GM21390 (cell line): ENCODE measurements around the gene CRK.

ENCODE experiments used
- ATAC-seq: cut with Tn5 transposase; IDR thresholded peaks from one replicate; pipeline ENCODE4 v1.9.1; 2021; ENCODE audit not compliant: unreplicated experiment

The CRK gene

DNA sequence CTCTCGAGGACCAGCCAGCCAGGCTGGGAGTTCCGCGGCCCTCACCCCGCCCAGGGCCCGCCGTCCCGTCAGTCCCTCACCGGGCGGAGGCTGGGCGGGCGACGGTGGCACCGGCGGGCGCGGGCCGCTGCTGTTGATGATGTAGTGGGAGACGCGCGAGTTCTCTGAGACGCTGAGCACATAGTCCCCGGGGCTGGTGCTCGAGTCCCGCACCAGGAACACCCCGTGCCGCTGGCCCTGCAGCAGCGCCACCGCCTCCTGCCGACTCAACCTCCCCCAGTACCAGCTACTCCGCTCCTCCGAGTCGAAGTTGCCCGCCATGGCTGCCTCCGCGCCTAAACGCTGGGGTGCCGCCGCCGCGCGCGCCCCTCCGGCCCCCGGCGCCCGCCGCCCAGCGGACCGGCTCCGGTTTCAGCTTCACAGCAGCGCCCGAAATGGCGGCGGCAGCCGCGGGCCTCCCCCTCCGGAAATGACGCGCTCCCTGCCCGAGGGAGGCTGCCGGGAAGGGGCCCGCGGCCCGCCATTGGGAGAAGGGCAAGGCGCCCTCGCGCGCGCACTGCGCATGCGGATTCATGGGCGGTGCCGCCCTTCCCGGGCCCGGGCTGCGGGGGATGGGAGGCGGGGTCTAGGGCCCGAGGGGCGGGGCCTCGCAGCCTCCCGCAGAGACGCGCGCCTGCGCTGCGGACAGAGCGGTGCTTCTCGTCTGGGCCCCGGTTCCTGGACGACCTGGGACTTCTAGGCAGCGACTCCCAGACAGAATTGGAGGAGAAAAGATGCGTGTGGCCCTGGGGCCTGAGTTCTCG is at the start of gene CRK:
Gene CRK, minus strand, starts transcription at position 436 of the 803 bp plus-strand sequence. Its CDS starts 115 bp downstream, at position 321.
- peak; percentile 81 for ATAC-seq

GRCh38 chr17:1505586-1505985 is 49.6 kb upstream of the CRK start:
- ATAC-seq: no peak

DNA sequence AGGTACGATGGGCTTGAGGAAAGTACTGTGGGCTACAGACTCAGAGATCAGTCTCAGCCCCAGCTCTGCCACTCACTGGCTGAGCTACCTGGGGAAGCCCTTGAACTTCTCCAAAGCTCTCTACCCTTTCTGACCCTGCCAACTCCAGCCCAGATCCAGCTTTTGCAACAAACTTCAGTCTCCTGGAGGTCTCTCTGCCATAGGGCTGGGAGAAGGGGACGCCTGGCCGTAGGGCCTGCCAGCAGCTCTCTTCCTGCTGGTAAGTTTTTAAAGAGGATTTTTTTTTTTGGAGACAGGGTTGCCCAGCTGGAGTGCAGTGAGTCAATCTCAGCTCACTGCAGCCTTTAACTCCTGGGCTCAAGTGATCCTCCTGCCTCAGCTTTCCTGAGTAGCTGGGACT is 48.8 kb upstream of the CRK start:
- ATAC-seq: no peak

- ATAC-seq: no peak
Observed at GRCh38 chr17:1503699-1504098, 47.7 kb upstream of the CRK start.

GRCh38 chr17:1498869-1499268 is 42.8 kb upstream of the CRK start:
- no peak for ATAC-seq

- ATAC-seq: no peak
Observed at GRCh38 chr17:1498233-1498632, 42.2 kb upstream of the CRK start.

DNA sequence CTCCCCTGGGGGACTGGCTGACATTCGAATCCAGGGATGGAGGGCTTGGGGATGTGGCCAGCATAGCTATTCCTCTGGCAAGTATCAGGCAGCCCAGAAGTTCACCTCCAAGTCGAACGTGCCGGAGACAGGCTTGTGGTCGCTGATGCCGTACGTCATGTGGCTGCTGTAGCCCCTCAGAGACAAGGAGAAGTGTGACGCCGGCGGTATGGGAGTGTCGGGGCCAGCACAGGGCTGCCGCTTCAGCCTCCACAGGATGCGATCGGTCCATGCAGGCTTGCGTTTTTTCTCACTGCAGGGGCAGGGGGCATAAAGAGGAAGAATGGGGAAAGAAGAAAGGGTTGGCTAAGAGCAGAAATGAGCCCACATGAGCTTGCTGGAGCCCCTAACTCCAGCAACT is 41.8 kb upstream of the CRK start:
- ATAC-seq: no peak

DNA sequence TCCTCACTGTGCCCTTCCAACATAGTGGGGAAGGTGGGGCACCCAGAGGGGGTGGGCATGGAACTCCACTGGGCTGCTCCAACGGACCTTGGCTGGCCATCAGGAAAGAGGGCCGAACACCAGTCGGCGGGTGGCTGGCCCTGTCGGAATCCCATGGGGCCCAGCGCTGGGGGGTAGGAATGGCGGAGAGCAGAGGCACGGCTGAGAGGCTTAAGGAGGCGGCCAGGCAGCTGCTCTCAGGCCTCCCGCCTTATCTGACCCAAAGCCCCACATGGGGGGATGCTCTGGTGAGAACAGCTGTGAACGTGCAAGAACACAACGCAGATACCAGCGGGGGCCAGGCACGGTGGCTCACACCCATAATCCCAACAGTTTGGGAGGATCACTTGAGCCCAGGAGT is 40.8 kb upstream of the CRK start:
- ATAC-seq: no peak

GRCh38 chr17:1495265-1495989 is 39.4 kb upstream of the CRK start:
- ATAC-seq: no peak

DNA sequence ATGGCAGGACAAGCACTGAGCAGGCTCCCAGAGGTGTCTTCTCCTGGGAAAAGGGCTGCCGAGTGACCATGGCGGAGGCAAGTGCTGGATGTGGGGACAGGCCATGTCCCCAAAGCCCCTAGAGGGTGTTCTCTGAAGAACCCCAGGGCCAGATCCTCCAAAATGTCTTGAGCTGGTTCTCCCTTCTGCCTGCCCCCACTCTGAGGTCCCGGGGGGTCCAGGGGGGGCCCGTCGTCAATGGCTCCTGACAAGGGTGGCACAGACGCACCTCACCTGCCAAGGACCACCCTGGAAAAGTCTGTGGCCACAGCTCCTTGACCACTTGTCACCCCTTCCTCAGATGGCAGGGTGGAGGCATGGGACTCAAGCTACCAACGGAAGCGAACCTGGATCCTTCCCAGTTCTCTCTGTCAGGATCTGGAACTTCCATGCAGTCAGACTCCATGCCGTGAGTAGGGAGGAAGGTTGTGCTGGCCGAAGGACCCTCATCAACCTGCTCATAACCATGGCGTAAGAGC is 38.8 kb upstream of the CRK start:
- no peak for ATAC-seq

DNA sequence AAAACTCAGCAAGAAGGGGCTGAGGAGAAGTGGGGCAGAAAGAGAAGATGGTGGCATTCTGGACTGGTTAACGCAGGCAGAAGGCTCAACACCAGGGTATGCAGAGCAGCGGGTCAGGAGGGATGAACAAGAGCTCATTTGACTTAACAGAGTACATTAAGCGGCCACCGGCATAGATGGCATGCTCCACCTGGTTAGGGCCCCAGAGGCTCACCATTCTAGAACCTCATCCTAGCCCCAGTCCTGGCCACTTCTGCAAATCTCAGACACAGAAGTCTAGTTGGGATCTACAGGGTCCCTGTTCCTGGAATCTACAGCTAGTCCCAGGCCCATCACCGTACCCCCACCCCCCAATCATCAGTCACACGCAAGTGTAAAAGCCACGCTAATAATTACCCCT is 38.2 kb upstream of the CRK start:
- ATAC-seq: no peak

- no peak for ATAC-seq
Observed at GRCh38 chr17:1493291-1493980, 37.4 kb upstream of the CRK start.

DNA sequence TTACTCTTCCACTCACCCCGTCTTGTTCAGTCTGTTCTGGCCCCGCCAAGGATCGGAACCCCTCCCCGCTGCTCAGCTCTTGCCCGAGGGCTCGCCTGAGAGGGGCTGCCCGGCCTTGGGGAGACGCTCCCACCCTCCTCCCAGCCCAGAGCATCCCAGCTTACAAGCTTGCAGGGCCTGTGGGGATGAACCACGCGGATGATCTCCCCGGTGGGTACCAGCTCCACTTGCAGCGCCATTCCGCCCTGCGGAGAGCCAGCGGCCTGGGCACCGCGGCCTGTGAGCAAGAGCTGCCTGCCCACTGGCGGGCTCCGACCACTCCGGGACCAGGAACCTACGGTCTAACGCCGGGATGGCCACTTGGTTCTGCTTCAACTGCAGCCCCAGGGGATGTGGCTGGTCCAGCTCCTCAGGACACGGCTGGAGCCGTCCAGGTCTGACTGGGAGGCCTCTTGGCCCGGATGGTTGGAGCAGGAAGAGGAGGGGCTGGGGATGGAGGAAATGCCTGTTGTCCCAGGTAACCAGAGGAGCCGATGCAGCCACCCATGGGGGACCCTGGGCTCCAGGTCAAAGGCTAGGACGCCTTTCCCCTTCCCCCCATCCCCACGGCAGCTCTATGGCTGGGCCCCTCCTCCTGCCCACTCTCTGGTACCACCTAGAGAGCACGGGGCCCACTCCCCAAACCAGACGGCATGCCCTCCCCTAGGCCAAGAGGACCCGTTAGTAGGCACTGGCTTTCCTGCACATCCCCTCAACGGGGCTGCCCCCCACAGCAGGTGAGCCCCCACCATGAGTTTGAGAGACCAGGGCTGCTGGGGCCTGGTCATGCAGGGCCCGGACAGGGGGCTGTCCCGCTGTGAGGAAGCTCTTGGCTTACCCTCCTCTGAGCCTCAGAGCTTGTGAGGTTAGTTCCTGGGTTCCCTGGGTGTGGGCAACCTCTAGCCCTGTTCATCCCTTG is 36.5 kb upstream of the CRK start, which contains the start of gene MYO1C:
Gene MYO1C, minus strand, starts transcription at position 438 of the 958 bp plus-strand sequence. Its CDS starts 199 bp downstream, at position 239.
- no peak for ATAC-seq

DNA sequence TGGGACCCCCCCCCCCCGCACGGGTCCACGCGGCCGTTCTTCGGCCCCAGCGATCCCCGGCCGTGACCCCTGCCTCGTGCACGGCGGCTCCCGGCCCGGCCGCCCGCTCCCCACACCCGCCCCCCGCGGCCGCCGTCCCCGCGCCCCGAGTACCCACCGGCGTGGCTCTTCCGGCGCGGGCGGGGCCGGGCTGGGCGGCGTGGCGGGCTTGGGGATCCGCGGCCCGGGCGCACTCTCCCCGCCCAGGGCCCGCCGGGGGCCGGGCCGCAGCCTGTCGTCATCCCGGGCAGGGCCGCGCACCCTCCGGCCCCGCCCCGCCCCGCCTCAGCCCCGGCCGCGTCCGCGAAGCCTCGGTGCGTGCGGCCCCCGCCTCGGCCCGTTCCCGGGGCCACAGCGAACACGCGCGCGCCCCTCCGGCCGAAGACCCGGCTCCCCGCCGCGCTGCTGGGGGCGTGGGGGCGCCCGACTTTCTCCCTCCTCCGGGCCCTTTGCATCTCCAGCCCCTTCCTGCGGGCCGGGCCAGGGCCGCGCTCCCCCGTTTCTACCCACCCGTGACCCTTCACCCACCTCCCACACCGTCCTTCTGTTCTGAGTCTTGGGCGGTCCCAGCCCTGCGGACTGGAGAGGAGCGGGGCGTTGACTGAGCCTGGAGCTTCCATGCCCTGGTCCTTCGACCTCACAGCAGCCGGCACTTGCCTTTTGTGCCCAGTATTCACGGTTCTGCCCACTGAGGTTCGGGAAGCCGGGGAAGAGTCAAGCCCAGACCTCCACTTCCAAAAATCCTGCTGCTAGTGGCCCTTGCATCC is 35.6 kb upstream of the CRK start:
- no peak for ATAC-seq

GRCh38 chr17:1490643-1491442 is 34.8 kb upstream of the CRK start:
- ATAC-seq: no peak

DNA sequence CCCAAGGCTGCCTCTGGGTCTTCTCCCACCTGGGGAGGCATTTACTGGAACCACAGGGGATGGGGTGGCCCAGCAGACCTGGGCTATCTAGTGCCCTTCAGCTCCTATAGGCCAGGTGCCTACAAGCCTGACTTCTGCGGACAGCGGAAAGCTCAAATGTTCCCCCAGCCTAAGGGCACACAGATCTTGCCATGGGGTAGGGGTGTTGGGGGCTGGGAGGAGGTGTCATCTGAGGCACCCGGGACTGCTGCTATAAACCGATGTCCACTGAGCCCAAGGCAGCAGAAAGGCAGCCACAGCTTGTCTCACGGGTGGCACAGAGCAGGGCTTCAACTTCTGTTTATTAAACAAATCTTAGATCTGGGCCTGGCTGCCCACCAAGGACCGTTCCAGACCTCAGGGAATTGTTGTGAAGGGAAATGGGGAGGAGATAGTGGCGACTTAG is 32.8 kb upstream of the CRK start:
- ATAC-seq: no peak

DNA sequence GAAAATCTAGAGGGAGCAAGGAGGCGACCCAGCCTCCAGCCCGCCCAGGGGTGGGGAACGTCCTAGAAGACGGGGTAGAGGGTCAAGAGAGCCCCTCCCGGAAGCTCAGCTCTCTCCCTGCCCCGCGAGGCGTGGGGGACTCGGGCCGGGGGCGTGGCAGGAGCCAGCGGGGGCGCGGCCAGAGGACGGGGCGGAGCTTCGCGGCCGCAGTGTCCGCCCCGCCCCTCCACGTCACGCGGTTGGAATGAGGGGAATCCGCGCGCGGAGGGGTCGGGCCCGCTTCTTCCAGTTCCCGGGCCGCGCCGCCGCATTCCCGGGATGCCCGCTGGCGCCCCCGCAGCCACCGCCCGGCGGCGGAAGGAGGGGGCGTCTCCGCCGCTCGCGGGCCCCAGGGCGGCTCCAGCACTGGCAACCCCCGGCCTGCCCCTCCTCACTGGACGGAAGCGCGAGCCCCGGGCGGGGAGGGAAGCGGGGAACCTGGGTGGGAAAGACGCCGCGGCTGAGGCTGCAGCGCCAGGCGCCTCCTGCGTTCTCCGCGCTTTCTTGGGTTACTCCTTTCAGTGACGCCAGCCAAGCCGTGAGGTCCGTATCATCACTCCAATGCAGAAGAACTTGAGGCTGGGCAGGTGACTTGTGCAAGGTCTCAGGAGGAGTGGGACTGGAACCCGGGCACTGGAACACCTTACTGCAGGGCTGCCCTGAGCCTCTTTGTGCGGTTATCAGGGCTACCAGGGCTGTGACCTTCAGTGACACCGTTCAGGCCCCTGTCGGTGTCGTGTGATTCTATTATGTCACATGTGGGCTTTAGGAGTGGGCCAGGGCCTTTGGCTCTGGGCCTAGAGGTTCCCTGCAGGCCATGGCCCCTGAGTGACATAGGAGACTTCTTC is 32.1 kb upstream of the CRK start:
- peak; percentile 27 for ATAC-seq
